Psoas muscle (tissue), 8 donors: ENCODE measurements around the gene FOCAD. TPM values are rescaled to one million over a fixed set of nuclear protein-coding genes. Genes with fewer than 3 reads are reported as not detected.

Source experiments
- ATAC-seq, 4 donors: fragments of 200-7000 bp; cut with Tn5 transposase; one replicate each; pipeline ENCODE4 v1.9.1; 2020; ENCODE audit warnings: moderate library complexity in 3 of 4, mild to moderate bottlenecking in 2 of 4
- DNase-seq, 2 donors: peaks; one replicate each; pipeline ENCODE4 v3.0.0-alpha.2; 2020
- H3K27ac ChIP-seq: fragments of 200-600 bp; one replicate; pipeline ENCODE4 v1.8.0; 2022
- H3K27me3 ChIP-seq, 3 donors: fragments of 200-600 bp in 1 of 3; one replicate each; pipeline versions ENCODE4 v1.6.1 to v1.8.0; 2013 to 2022; ENCODE audit warnings: low read length in 2 of 3, mild to moderate bottlenecking in 2 of 3, moderate library complexity in 1 of 3; ENCODE audit not compliant: insufficient read depth in 3 of 3
- H3K36me3 ChIP-seq, 2 donors: fragments of 200-600 bp in 1 of 2; one replicate each; pipeline versions ENCODE4 v1.6.1 to v1.8.0; 2013 to 2022; ENCODE audit warnings: low read depth in 1 of 2, mild to moderate bottlenecking in 1 of 2, moderate library complexity in 1 of 2; ENCODE audit not compliant: insufficient read depth in 1 of 2
- H3K4me1 ChIP-seq: fragments of 200-600 bp; one replicate; pipeline ENCODE4 v1.8.0; 2022
- H3K4me3 ChIP-seq: fragments of 200-600 bp; one replicate; pipeline ENCODE4 v1.8.0; 2022; ENCODE audit warnings: mild to moderate bottlenecking
- H3K9me3 ChIP-seq: fragments of 200-600 bp; one replicate; pipeline ENCODE4 v1.8.0; 2022
- CTCF ChIP-seq: fragments of 200-600 bp; IDR thresholded peaks from one replicate; pipeline ENCODE4 v1.8.0; 2022; ENCODE audit warnings: antibody characterized with exemption
- WGBS, 3 donors: extraction: QIAGEN DNeasy Blood & Tissue Kit; methylation state at CpG; one replicate each; pipeline versions ENCODE4 v1.1.6 to v1.1.7; 2013; 5-methylcytosine and 5-hydroxymethylcytosine counted together
- intact Hi-C, 2 donors: fragments of 100-400 bp; cut with DNase I; formaldehyde crosslinking; loops; one replicate each; pipeline versions ENCODE4 v1.11.0 to v1.14.2; 2022
- polyA plus RNA-seq, 3 donors: library from polyadenylated mRNA; stranded (reverse); fragments of 200-250 nt; gene quantifications; one replicate each; pipeline ENCODE4 v1.2.3, GENCODE V29; 2013
- total RNA-seq, 4 donors: library from RNA; stranded (reverse); fragmentation: NEBNext Ultra II Directional in 2 of 4; extraction: Animal tissue kit (Norgen Biotek cat#: 25700) in 2 of 4; gene quantifications; one replicate each; pipeline versions ENCODE4 v1.2.1 to v1.2.4, GENCODE V29; 2021 to 2023
- donor health status: healthy with polysubstance abuse.
- donor health status: DM: no; HTN: no; CAD: no; lungs with moderate emphysema.
- donor health status: Bipolar disorder and iron deficiency.
- donor health status: healthy.
- donor health status: DM: yes; HTN: yes; CAD: no.
- donor health status: DM: no; HTN: no; CAD: no.
- donor health status: DM: no; HTN: no; CAD: no.
- donor health status: DM: yes; HTN: yes; CAD: no.

FOCAD gene
- total and polyA plus RNA-seq, 7 donors, result 5.8 to 24.8 (median 12.1) TPM

GRCh38 chr9:20740304-20740703 is 56.2 kb downstream of the FOCAD start:
- no peak for TF ChIP-seq CTCF
- Histone ChIP-seq H3K4me1 (no peaks in the 10 kb centered on the region), H3K27me3 (no peaks in the 10 kb centered on the region), H3K9me3 (no peaks in the 10 kb centered on the region), H3K27ac (no peak overlapping the region), H3K36me3 (peaks cover 8 to 19% of the 10 kb centered on the region in 2 donors), H3K4me3 (no peak overlapping the region)
- no peak for DNase-seq
- intact Hi-C loops, result no loop called here
- no peak for ATAC-seq
- whole genome bisulfite sequencing, 3 donors, result 90 to 95% (median 93%) methylated on average over 1 of the region's 1 CpG

GRCh38 chr9:20740929-20741582 is 57.0 kb downstream of the FOCAD start:
- DNase-seq, result no peak
- no peak for TF ChIP-seq CTCF
- Histone ChIP-seq H3K27me3 (no peaks in the 10 kb centered on the region), H3K4me1 (no peaks in the 10 kb centered on the region), H3K4me3 (no peak overlapping the region), H3K36me3 (peaks cover 8 to 19% of the 10 kb centered on the region in 2 donors), H3K27ac (no peak overlapping the region), H3K9me3 (no peaks in the 10 kb centered on the region)
- WGBS, 3 donors, result 98 to 99% (median 98%) methylated on average over 2 of the region's 2 CpGs
- intact Hi-C loops, result no loop called here
- ATAC-seq, result no peak

- Histone ChIP-seq H3K4me1 (no peaks in the 10 kb centered on the region), H3K36me3 (peaks cover 8 to 23% of the 10 kb centered on the region in 2 donors), H3K9me3 (no peaks in the 10 kb centered on the region), H3K27ac (no peak overlapping the region), H3K27me3 (no peaks in the 10 kb centered on the region), H3K4me3 (no peak overlapping the region)
- DNase-seq (no peak), ATAC-seq (no peak)
- intact Hi-C loops, result no loop called here
- WGBS, 3 donors, result 84 to 94% (median 89%) methylated on average over 3 of the region's 3 CpGs
- TF ChIP-seq CTCF, result no peak
These were observed 58.8 kb downstream of the FOCAD start for GRCh38 chr9:20742833-20743232.

GRCh38 chr9:20744036-20744630 is 60.1 kb downstream of the FOCAD start:
- 26 to 48% (median 45%) methylated on average over 2 of the region's 2 CpGs for WGBS, 3 donors
- no peak for ATAC-seq
- TF ChIP-seq CTCF, result no peak

More at GRCh38 chr9:20744036-20744630, 60.1 kb downstream of the FOCAD start:
- intact Hi-C loops, result no loop called here
- Histone ChIP-seq H3K4me1 (no peaks in the 10 kb centered on the region), H3K4me3 (no peak overlapping the region), H3K27ac (no peak overlapping the region), H3K27me3 (no peaks in the 10 kb centered on the region), H3K9me3 (no peaks in the 10 kb centered on the region), H3K36me3 (peaks cover 4 to 19% of the 10 kb centered on the region in 2 donors)
- no peak for DNase-seq
